ENCODE data around the gene GJA3.

DNA sequence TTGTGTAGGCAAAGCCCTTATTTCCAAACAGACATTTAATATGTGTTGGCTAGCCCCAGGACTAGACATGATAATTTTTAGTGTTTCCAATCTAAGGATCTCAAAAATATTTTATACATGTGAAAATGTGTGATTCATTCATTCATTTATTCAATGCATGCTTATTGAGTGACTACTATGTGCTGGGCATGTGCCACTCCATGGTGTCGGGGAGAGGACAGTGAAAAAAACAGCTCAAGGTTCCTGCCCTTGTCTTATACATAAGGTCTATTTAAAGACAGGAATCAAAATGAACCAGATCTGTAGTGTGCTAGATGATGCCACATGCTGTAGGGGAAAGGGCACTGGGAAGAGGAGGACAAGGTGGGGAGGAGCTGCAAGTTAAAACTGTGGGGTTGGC, 36.5 kb downstream of the GJA3 start:
- TF ChIP-seq, protein P1, sequence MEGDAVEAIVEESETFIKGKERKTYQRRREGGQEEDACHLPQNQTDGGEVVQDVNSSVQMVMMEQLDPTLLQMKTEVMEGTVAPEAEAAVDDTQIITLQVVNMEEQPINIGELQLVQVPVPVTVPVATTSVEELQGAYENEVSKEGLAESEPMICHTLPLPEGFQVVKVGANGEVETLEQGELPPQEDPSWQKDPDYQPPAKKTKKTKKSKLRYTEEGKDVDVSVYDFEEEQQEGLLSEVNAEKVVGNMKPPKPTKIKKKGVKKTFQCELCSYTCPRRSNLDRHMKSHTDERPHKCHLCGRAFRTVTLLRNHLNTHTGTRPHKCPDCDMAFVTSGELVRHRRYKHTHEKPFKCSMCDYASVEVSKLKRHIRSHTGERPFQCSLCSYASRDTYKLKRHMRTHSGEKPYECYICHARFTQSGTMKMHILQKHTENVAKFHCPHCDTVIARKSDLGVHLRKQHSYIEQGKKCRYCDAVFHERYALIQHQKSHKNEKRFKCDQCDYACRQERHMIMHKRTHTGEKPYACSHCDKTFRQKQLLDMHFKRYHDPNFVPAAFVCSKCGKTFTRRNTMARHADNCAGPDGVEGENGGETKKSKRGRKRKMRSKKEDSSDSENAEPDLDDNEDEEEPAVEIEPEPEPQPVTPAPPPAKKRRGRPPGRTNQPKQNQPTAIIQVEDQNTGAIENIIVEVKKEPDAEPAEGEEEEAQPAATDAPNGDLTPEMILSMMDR (conservative IDR thresholded peaks at IDR 0.05; ENCODE audit: low read length) = no peak
- no peak for TF ChIP-seq EZH2phosphoT487 (IDR thresholded peaks at IDR 0.05; ENCODE audit: borderline replicate concordance, low read depth, low read length)
